Thoracic aorta (tissue), 2 donors: ENCODE results near the gene STIM1. TPM values are rescaled to one million over a fixed set of nuclear protein-coding genes. Genes with fewer than 3 reads are reported as not detected.
"Not testable (repeated sequence)": the region's sequence is repeated elsewhere in the genome, so short reads cannot be mapped to it uniquely, and the experiment has no call there.

ENCODE experiments used
- ATAC-seq: fragments of 150-250 bp; one replicate; pipeline ENCODE4 v1.8.0; 2017; ENCODE audit warnings: low read depth; ENCODE audit not compliant: insufficient number of reproducible peaks, low FRiP score
- DNase-seq: peaks from one replicate; pipeline ENCODE4 v3.0.0-alpha.2; 2020; ENCODE audit warnings: low spot score
- H3K27ac ChIP-seq, 2 donors: fragments of 200-600 bp; sonication (generic); 1 replicate in 1 of 2; 2 replicates in 1 of 2; pipeline ENCODE4 v1.5.1; 2016; ENCODE audit warnings: mild to moderate bottlenecking in 2 of 2, moderate library complexity in 2 of 2
- H3K27me3 ChIP-seq: fragments of 200-600 bp; sonication (generic); replicated peaks from 2 replicates; pipeline ENCODE4 v1.6.0; 2016; ENCODE audit warnings: mild to moderate bottlenecking; ENCODE audit not compliant: insufficient read depth
- H3K36me3 ChIP-seq: fragments of 200-600 bp; sonication (generic); one replicate; pipeline ENCODE4 v1.5.1; 2016
- H3K4me1 ChIP-seq, 2 donors: fragments of 200-600 bp; sonication (generic); 1 replicate in 1 of 2; 2 replicates in 1 of 2; pipeline versions ENCODE4 v1.5.1 to v1.6.0; 2016; ENCODE audit warnings: low read depth in 2 of 2, mild to moderate bottlenecking in 1 of 2; ENCODE audit not compliant: control insufficient read depth in 1 of 2
- H3K4me3 ChIP-seq: fragments of 200-600 bp; sonication (generic); 2 replicates; pipeline ENCODE4 v1.5.1; 2016; ENCODE audit warnings: mild to moderate bottlenecking
- H3K9me3 ChIP-seq: fragments of 200-600 bp; sonication (generic); 2 replicates; pipeline ENCODE4 v1.5.1; 2016
- CTCF ChIP-seq: fragments of 200-600 bp; sonication (generic); IDR thresholded peaks from one replicate; pipeline ENCODE4 v1.5.1; 2019; ENCODE audit warnings: antibody characterized with exemption
- total RNA-seq, 2 donors: library from RNA; depleted of rRNA; stranded (reverse); fragments of >200 nt; gene quantifications; one replicate each; pipeline versions ENCODE4 v1.1.0 to v1.2.3, GENCODE V29; 2016

Gene STIM1
- total RNA-seq, 2 donors from 2014 or later = 53.8 to 63.0 TPM

- H3K27me3 ChIP-seq = no peaks in the 10 kb centered on the region
- H3K27ac ChIP-seq = no peak overlapping the region
- H3K9me3 ChIP-seq = no peaks in the 10 kb centered on the region
- H3K4me1 ChIP-seq = no peaks in the 10 kb centered on the region
- H3K36me3 ChIP-seq = no peaks in the 10 kb centered on the region
- ATAC-seq (no peak), DNase-seq (no peak)
- TF ChIP-seq CTCF = no peak
- H3K4me3 ChIP-seq = no peak overlapping the region
Observed at GRCh38 chr11:4006946-4007680, 151.6 kb downstream of the STIM1 start.

- Histone ChIP-seq H3K4me3 (no peak overlapping the region), H3K27ac (no peak overlapping the region), H3K4me1 (no peaks in the 10 kb centered on the region), H3K36me3 (no peaks in the 10 kb centered on the region), H3K9me3 (no peaks in the 10 kb centered on the region), H3K27me3 (no peaks in the 10 kb centered on the region)
- ATAC-seq (no peak), DNase-seq (no peak)
- no peak for TF ChIP-seq CTCF
Observed at GRCh38 chr11:4008116-4008515, 152.7 kb downstream of the STIM1 start.

GRCh38 chr11:4016602-4017001, 161.1 kb downstream of the STIM1 start:
- not testable (repeated sequence) for H3K27ac ChIP-seq, ATAC-seq, H3K27me3 ChIP-seq, H3K4me1 ChIP-seq, DNase-seq, H3K9me3 ChIP-seq, H3K4me3 ChIP-seq, H3K36me3 ChIP-seq

GRCh38 chr11:4017129-4017528, 161.7 kb downstream of the STIM1 start:
- no peaks in the 10 kb centered on the region for H3K36me3 ChIP-seq
- H3K4me1 ChIP-seq = no peaks in the 10 kb centered on the region
- ATAC-seq (no peak), DNase-seq (no peak)
- H3K27ac ChIP-seq = no peak overlapping the region
- no peak for TF ChIP-seq CTCF
- H3K27me3 ChIP-seq = no peaks in the 10 kb centered on the region
- H3K4me3 ChIP-seq = no peak overlapping the region
- H3K9me3 ChIP-seq = no peaks in the 10 kb centered on the region

DNA sequence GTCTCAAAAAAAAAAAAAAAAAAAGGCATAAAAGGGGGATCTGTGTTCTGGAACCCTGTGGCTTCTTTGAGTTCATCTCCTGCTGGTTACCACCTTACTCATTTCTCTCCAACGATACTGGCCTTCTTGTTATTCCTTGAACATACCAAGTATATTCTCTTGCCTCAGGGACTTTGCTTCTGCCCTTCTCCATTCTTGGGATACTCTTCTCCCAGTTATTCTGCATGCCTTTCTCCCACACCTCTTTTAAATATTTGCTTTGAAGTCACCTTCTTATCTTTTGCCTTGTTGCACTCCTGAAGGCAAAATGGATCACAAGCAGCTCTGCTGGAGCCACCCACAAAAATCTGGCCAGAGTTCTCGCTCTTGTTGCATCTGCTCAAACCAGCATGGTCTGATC, 163.2 kb downstream of the STIM1 start:
- no peaks in the 10 kb centered on the region for H3K27me3 ChIP-seq
- TF ChIP-seq CTCF = no peak
- H3K9me3 ChIP-seq = no peaks in the 10 kb centered on the region
- H3K27ac ChIP-seq = no peak overlapping the region
- H3K36me3 ChIP-seq = no peaks in the 10 kb centered on the region
- H3K4me3 ChIP-seq = no peak overlapping the region
- no peak for DNase-seq
- ATAC-seq = no peak
- H3K4me1 ChIP-seq = no peaks in the 10 kb centered on the region

- ATAC-seq (no peak), DNase-seq (no peak)
- Histone ChIP-seq H3K36me3 (no peaks in the 10 kb centered on the region), H3K27me3 (no peaks in the 10 kb centered on the region), H3K4me3 (no peak overlapping the region), H3K27ac (no peak overlapping the region), H3K9me3 (no peaks in the 10 kb centered on the region), H3K4me1 (peaks cover 2 to 5% of the 10 kb centered on the region in 2 donors)
- no peak for TF ChIP-seq CTCF
Observed at GRCh38 chr11:4019891-4020290, 164.4 kb downstream of the STIM1 start.
